Erythroblast (primary cell): ENCODE measurements around the gene ADK.

Experiments used
- DNase-seq, 2 experiments: peaks; one replicate each; lab custom pipeline; 2025; lab: John Stamatoyannopoulos, UW
- GATA1 ChIP-seq: IDR thresholded peaks from 2 replicates; pipeline ENCODE4 v1.6.1; 2011; ENCODE audit warnings: low read depth, mild to moderate bottlenecking, control low read depth, low read length, moderate library complexity
- POLR2A ChIP-seq: IDR thresholded peaks from 2 replicates; pipeline ENCODE4 v1.6.1; 2011; ENCODE audit warnings: mild to moderate bottlenecking, low read length

The ADK gene

GRCh38 chr10:74223755-74224529 is 72.9 kb downstream of the ADK start:
- no peak for DNase-seq
- TF ChIP-seq POLR2A: no peak
- TF ChIP-seq GATA1: no peak

- TF ChIP-seq GATA1 (no peak), POLR2A (no peak)
- no peak for DNase-seq
Measured at GRCh38 chr10:74227697-74228424, 76.8 kb downstream of the ADK start.

- DNase-seq: no peak
- TF ChIP-seq POLR2A: no peak
Measured at GRCh38 chr10:74231375-74231774, 80.4 kb downstream of the ADK start.

GRCh38 chr10:74233281-74233680 is 82.3 kb downstream of the ADK start:
- DNase-seq: no peak
- TF ChIP-seq POLR2A: no peak
- no peak for TF ChIP-seq GATA1

GRCh38 chr10:74234569-74234968 is 83.5 kb downstream of the ADK start:
- TF ChIP-seq GATA1 (no peak), POLR2A (no peak)
- no peak for DNase-seq

GRCh38 chr10:74238031-74238431 is 87.0 kb downstream of the ADK start:
- TF ChIP-seq GATA1 (no peak), POLR2A (no peak)
- no peak for DNase-seq

GRCh38 chr10:74238516-74238915 is 87.5 kb downstream of the ADK start:
- TF ChIP-seq POLR2A: no peak
- TF ChIP-seq GATA1: no peak

GRCh38 chr10:74243067-74243466 is 92.0 kb downstream of the ADK start:
- no peak for DNase-seq
- no peak for TF ChIP-seq GATA1
- TF ChIP-seq POLR2A: no peak

More at GRCh38 chr10:74238516-74238915, 87.5 kb downstream of the ADK start:
- DNase-seq: no peak

- DNase-seq: peak; percentile 64 to 81
- TF ChIP-seq POLR2A (no peak), GATA1 (no peak)
Measured at GRCh38 chr10:74244097-74244685, 93.2 kb downstream of the ADK start.

- no peak for DNase-seq
Measured at GRCh38 chr10:74244807-74245206, 93.8 kb downstream of the ADK start.

GRCh38 chr10:74246495-74246894 is 95.5 kb downstream of the ADK start:
- TF ChIP-seq POLR2A (no peak), GATA1 (no peak)
- DNase-seq: no peak

More at GRCh38 chr10:74244807-74245206, 93.8 kb downstream of the ADK start:
- TF ChIP-seq POLR2A (no peak), GATA1 (no peak)

- no peak for DNase-seq
- TF ChIP-seq GATA1: no peak
- no peak for TF ChIP-seq POLR2A
Measured at GRCh38 chr10:74249865-74250264, 98.8 kb downstream of the ADK start.

GRCh38 chr10:74255214-74255613 is 104.2 kb downstream of the ADK start:
- no peak for DNase-seq
- TF ChIP-seq GATA1 (no peak), POLR2A (no peak)

- DNase-seq: no peak
- no peak for TF ChIP-seq GATA1
- no peak for TF ChIP-seq POLR2A
Measured at GRCh38 chr10:74255888-74256357, 104.9 kb downstream of the ADK start.
